Hepatocyte (in vitro differentiated cells): ENCODE results near the gene HK3. TPM values are rescaled to one million over a fixed set of nuclear protein-coding genes. Genes with fewer than 3 reads are reported as not detected.

Experiments used
- DNase-seq: peaks from one replicate; pipeline ENCODE4 v3.0.0-alpha.2; 2016; ENCODE audit warnings: low spot score
- H2AFZ ChIP-seq: fragments of 200-600 bp; sonication (generic); 2 replicates; pipeline ENCODE4 v1.6.0; 2016; ENCODE audit warnings: antibody characterized with exemption, mild to moderate bottlenecking
- H3K27ac ChIP-seq: fragments of 200-600 bp; sonication (generic); 2 replicates; pipeline ENCODE4 v1.5.1; 2016; ENCODE audit warnings: mild to moderate bottlenecking
- H3K27me3 ChIP-seq: fragments of 200-600 bp; sonication (generic); 2 replicates; pipeline ENCODE4 v1.6.1; 2016
- H3K36me3 ChIP-seq: fragments of 200-600 bp; sonication (generic); replicated peaks from 2 replicates; pipeline ENCODE4 v1.5.1; 2016; ENCODE audit warnings: low read depth; ENCODE audit not compliant: insufficient read depth
- H3K4me1 ChIP-seq: fragments of 200-600 bp; sonication (generic); 2 replicates; pipeline ENCODE4 v1.5.1; 2016; ENCODE audit warnings: mild to moderate bottlenecking, moderate library complexity; ENCODE audit not compliant: insufficient read depth
- H3K4me2 ChIP-seq: fragments of 200-600 bp; sonication (generic); 2 replicates; pipeline ENCODE4 v1.6.0; 2016
- H3K4me3 ChIP-seq: fragments of 200-600 bp; sonication (generic); 2 replicates; pipeline ENCODE4 v1.5.1; 2016; ENCODE audit warnings: mild to moderate bottlenecking
- H3K79me2 ChIP-seq: fragments of 200-600 bp; sonication (generic); 2 replicates; pipeline ENCODE4 v1.6.0; 2017; ENCODE audit warnings: mild to moderate bottlenecking
- H3K9me2 ChIP-seq: fragments of 200-600 bp; sonication (generic); replicated peaks from 2 replicates; pipeline ENCODE4 v1.6.0; 2017; ENCODE audit warnings: mild to moderate bottlenecking; ENCODE audit not compliant: insufficient read depth
- H3K9me3 ChIP-seq: fragments of 200-600 bp; sonication (generic); 2 replicates; pipeline ENCODE4 v1.5.1; 2016; ENCODE audit warnings: low read depth, mild to moderate bottlenecking
- H4K20me1 ChIP-seq: fragments of 200-600 bp; sonication (generic); 2 replicates; pipeline ENCODE4 v1.6.0; 2016; ENCODE audit warnings: mild to moderate bottlenecking; ENCODE audit not compliant: insufficient read depth, poor library complexity, severe bottlenecking
- CTCF ChIP-seq: fragments of 200-600 bp; sonication (generic); IDR thresholded peaks from 2 replicates; pipeline ENCODE4 v1.5.1; 2016; ENCODE audit warnings: antibody characterized with exemption, mild to moderate bottlenecking; ENCODE audit not compliant: poor library complexity
- EZH2 ChIP-seq: fragments of 200-600 bp; sonication (generic); IDR thresholded peaks from 2 replicates; pipeline ENCODE4 v1.6.1; 2016; ENCODE audit warnings: antibody characterized with exemption, mild to moderate bottlenecking, borderline replicate concordance
- EZH2phosphoT487 ChIP-seq: fragments of 200-600 bp; sonication (generic); IDR thresholded peaks from one replicate; pipeline ENCODE4 v1.6.1; 2018; ENCODE audit warnings: antibody characterized with exemption, mild to moderate bottlenecking, low read depth, moderate library complexity; ENCODE audit not compliant: unreplicated experiment, severe bottlenecking
- WGBS: methylation state at CpG from one replicate; pipeline ENCODE4 v1.1.6; 2016; ENCODE audit warnings: low lambda C conversion rate; ENCODE audit errors: missing lambda C conversion rate; 5-methylcytosine and 5-hydroxymethylcytosine counted together
- polyA plus RNA-seq: library from polyadenylated mRNA; unstranded; fragments of >200 nt; fragmentation: Nextera tagmentation; extraction: Ambion mirVana; gene quantifications from 2 replicates; pipeline ENCODE4 v1.2.1, GENCODE V29; 2016
- total RNA-seq: library from RNA; depleted of rRNA; stranded (reverse); fragments of >200 nt; gene quantifications from 2 replicates; pipeline ENCODE4 v1.2.3, GENCODE V29; 2014

The HK3 gene
- total and polyA plus RNA-seq, 2 experiments from 2014 or later, result 0.73 TPM; not detected in 1

- H3K79me2 ChIP-seq, result no peaks in the 10 kb centered on the region
Observed at GRCh38 chr5:176860381-176860780, 38.8 kb downstream of the HK3 start.

GRCh38 chr5:176859916-176860315, 39.2 kb downstream of the HK3 start:
- H3K9me3 ChIP-seq, result no peaks in the 10 kb centered on the region
- H3K27ac ChIP-seq, result no peak overlapping the region
- H3K9me2 ChIP-seq, result no peaks in the 10 kb centered on the region
- WGBS, result 74% methylated on average over 10 of the region's 10 CpGs
- no peak overlapping the region for H2AFZ ChIP-seq
- H4K20me1 ChIP-seq, result no peaks in the 10 kb centered on the region
- no peak for TF ChIP-seq EZH2phosphoT487
- TF ChIP-seq EZH2, result no peak
- TF ChIP-seq CTCF, result no peak
- no peak for DNase-seq
- H3K4me1 ChIP-seq, result no peaks in the 10 kb centered on the region
- H3K79me2 ChIP-seq, result no peaks in the 10 kb centered on the region
- peaks cover 14% of the 10 kb centered on the region for H3K27me3 ChIP-seq
- no peak overlapping the region for H3K4me3 ChIP-seq
- H3K4me2 ChIP-seq, result no peak overlapping the region
- H3K36me3 ChIP-seq, result no peaks in the 10 kb centered on the region

More at GRCh38 chr5:176860381-176860780, 38.8 kb downstream of the HK3 start:
- TF ChIP-seq EZH2 (no peak), CTCF (no peak), EZH2phosphoT487 (no peak)
- Histone ChIP-seq H3K9me2 (no peaks in the 10 kb centered on the region), H3K4me2 (no peak overlapping the region), H3K4me3 (no peak overlapping the region), H3K27ac (no peak overlapping the region), H2AFZ (no peak overlapping the region), H3K36me3 (no peaks in the 10 kb centered on the region), H3K4me1 (no peaks in the 10 kb centered on the region), H3K27me3 (peaks cover 15% of the 10 kb centered on the region), H3K9me3 (no peaks in the 10 kb centered on the region), H4K20me1 (no peaks in the 10 kb centered on the region)
- DNase-seq, result no peak
- WGBS, result 91% methylated on average over 11 of the region's 11 CpGs

GRCh38 chr5:176857894-176858273, 41.3 kb downstream of the HK3 start:
- no peak overlapping the region for H3K4me3 ChIP-seq
- H3K27me3 ChIP-seq, result peaks cover 5% of the 10 kb centered on the region
- no peaks in the 10 kb centered on the region for H3K9me2 ChIP-seq
- DNase-seq, result no peak
- no peaks in the 10 kb centered on the region for H3K4me1 ChIP-seq
- no peaks in the 10 kb centered on the region for H4K20me1 ChIP-seq
- H3K27ac ChIP-seq, result no peak overlapping the region
- H3K9me3 ChIP-seq, result no peaks in the 10 kb centered on the region
- H3K36me3 ChIP-seq, result no peaks in the 10 kb centered on the region
- H2AFZ ChIP-seq, result no peak overlapping the region
- H3K4me2 ChIP-seq, result no peak overlapping the region
- WGBS, result 82% methylated on average over 10 of the region's 11 CpGs
- no peaks in the 10 kb centered on the region for H3K79me2 ChIP-seq
- TF ChIP-seq EZH2 (no peak), CTCF (no peak), EZH2phosphoT487 (no peak)

GRCh38 chr5:176857216-176857893, 41.8 kb downstream of the HK3 start:
- Histone ChIP-seq H3K27me3 (peaks cover under 1% of the 10 kb centered on the region), H2AFZ (no peak overlapping the region), H3K9me2 (no peaks in the 10 kb centered on the region), H3K9me3 (no peaks in the 10 kb centered on the region), H3K79me2 (no peaks in the 10 kb centered on the region), H3K4me3 (no peak overlapping the region), H3K4me1 (no peaks in the 10 kb centered on the region), H3K27ac (no peak overlapping the region), H4K20me1 (no peaks in the 10 kb centered on the region), H3K4me2 (no peak overlapping the region), H3K36me3 (no peaks in the 10 kb centered on the region)
- 80% methylated on average over 18 of the region's 19 CpGs for WGBS
- DNase-seq, result no peak
- TF ChIP-seq EZH2phosphoT487, result no peak
- no peak for TF ChIP-seq EZH2
- no peak for TF ChIP-seq CTCF
